ENCODE results near the gene NUAK2. TPM values are rescaled to one million over a fixed set of nuclear protein-coding genes. Genes with fewer than 3 reads are reported as not detected.
A peak's percentile ranks its signal among the peaks of the same experiment; 100 is the strongest.

The NUAK2 gene
- total RNA-seq, 1 donor from 2014 or later: 1.2 TPM

GRCh38 chr1:205326812-205327466 is 5.4 kb upstream of the NUAK2 start:
- intact Hi-C loops (cut with DNase I): no loop called here
- ATAC-seq (ENCODE audit: poor library complexity) (no peak), DNase-seq (no peak)

DNA sequence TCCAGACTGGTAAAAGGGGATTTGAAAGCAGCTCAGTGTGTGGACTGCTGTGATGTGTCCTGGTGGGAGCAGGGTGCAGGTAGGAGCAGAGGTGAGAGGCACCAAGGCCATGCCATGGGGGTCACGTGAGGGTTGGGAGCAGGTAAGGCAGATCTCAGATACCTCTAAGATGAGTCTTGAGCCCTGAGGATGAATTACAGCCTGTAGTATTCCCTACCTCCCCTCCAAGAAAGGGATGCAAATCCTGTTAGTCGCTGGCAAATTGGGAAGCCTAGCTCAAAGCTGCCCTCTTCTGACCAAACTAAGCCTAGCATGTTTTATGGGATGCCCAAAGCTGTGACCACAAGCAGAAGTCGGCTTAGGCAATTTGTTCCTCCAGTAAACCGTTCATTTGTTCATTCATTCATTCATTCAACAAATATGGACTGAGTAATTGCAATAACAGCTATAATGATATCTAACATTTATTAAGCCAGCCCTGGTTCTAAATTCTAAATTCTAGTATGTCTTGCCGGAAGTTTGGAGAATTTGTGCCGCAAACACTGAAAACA is 3.9 kb upstream of the NUAK2 start:
- intact Hi-C loops (cut with DNase I): loop anchor here (1.0 kb wide), 1 partner anchor 52 kb away; no protein-coding TSS in a partner anchor
- DNase-seq (no peak), ATAC-seq (ENCODE audit: poor library complexity) (peak; percentile 33)

GRCh38 chr1:205324781-205325180 is 3.2 kb upstream of the NUAK2 start:
- intact Hi-C loops (cut with DNase I): loop anchor here (1.0 kb wide), 1 partner anchor 51 kb away; no protein-coding TSS in a partner anchor
- ATAC-seq (ENCODE audit: poor library complexity): no peak
- DNase-seq: no peak

GRCh38 chr1:205323794-205324193 is 2.2 kb upstream of the NUAK2 start:
- DNase-seq: no peak
- intact Hi-C loops (cut with DNase I): no loop called here

GRCh38 chr1:205321959-205322283 is 376 bp upstream of the NUAK2 start:
- intact Hi-C loops (cut with DNase I): no loop called here
- DNase-seq (no peak), ATAC-seq (ENCODE audit: poor library complexity) (no peak)

More at GRCh38 chr1:205323794-205324193, 2.2 kb upstream of the NUAK2 start:
- no peak for ATAC-seq (ENCODE audit: poor library complexity)

- intact Hi-C loops (cut with DNase I): no loop called here
- DNase-seq: peak; percentile 79
- peak; percentile 44 for ATAC-seq (ENCODE audit: poor library complexity)
Observed at GRCh38 chr1:205319081-205320018, 2.2 kb downstream of the NUAK2 start.

- ATAC-seq (ENCODE audit: poor library complexity): no peak
- intact Hi-C loops (cut with DNase I): no loop called here
- no peak for DNase-seq
Observed at GRCh38 chr1:205318231-205318991, 3.1 kb downstream of the NUAK2 start.

- ATAC-seq (ENCODE audit: poor library complexity) (peak; percentile 62), DNase-seq (peak; percentile 87)
- intact Hi-C loops (cut with DNase I): no loop called here
Observed at GRCh38 chr1:205317311-205317917, 4.1 kb downstream of the NUAK2 start.

- DNase-seq: no peak
- peak; percentile 32 for ATAC-seq (ENCODE audit: poor library complexity)
- intact Hi-C loops (cut with DNase I): no loop called here
Observed at GRCh38 chr1:205316161-205316566, 5.4 kb downstream of the NUAK2 start.

DNA sequence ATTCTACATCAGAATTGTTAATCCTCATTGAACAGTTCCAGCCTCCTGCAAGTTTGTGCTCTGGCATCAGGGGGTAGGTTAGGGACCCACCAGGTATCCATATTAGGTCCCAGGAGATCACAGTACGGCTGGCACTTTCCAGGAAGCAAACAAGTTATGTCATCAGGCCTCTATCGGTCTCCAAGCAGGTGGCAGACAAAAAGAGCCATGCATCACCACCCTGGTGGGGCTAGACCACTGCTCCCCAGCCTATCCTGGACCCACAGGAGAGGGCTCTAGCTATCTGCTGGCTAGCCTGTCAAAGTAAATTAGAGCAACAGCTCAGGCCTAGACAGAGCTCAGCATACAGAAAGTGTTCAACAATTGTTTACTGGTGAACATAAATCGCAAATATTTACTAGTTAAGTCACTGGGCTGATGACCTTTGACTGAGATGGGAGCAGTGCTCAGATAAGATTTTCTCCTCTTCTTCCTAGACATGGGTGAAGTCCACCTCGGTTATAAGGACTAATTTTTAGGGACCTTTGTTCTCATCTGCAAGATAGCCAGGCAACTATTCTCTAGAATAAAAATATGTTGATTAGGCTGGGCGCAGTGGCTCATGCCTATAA is 6.4 kb downstream of the NUAK2 start:
- no peak for ATAC-seq (ENCODE audit: poor library complexity)
- no peak for DNase-seq
- intact Hi-C loops (cut with DNase I): no loop called here

DNA sequence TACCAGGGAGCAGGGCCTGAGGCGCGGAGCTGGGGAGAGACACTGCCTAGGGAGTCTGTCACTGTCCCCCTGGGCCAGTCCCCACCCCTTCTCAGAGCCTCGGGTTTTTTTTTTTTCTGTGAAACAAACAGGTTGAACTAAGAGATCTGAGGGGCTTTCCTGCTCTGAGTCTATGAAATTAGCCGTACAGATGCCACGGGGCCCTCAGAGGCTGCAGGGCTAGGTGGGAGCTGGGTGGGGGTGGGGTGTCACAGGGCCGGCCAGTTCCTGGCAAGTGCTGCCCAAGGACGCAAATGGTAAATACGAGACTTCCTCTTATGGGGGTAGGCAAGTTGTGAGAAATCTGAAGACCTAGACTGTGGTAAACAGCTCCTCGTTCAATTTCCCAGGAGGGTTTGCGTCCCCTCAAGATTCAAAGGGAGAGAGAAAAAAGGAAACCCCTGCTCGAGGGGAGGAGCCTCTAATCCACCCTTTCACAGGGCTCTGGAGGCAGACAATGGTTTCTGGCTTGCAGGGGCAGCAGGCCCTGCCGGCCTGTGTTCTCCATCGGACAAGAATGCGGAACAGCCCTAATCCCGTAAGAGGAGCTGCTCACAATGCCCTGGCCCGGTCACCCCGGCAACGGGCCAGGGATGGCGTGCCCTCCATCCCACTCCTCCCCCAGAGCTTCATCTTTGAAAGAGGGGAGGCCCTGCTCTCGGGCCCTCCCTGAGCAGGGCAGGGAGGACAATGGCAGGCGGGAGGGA is 7.8 kb downstream of the NUAK2 start:
- intact Hi-C loops (cut with DNase I): no loop called here
- ATAC-seq (ENCODE audit: poor library complexity) (peak; percentile 53), DNase-seq (peak; percentile 73)

- ATAC-seq (ENCODE audit: poor library complexity) (no peak), DNase-seq (no peak)
- intact Hi-C loops (cut with DNase I): no loop called here
Observed at GRCh38 chr1:205312866-205313562, 8.5 kb downstream of the NUAK2 start.

GRCh38 chr1:205310976-205311704 is 10.4 kb downstream of the NUAK2 start:
- ATAC-seq (ENCODE audit: poor library complexity) (no peak), DNase-seq (no peak)
- intact Hi-C loops (cut with DNase I): no loop called here

- ATAC-seq (ENCODE audit: poor library complexity) (no peak), DNase-seq (no peak)
- intact Hi-C loops (cut with DNase I): no loop called here
Observed at GRCh38 chr1:205309741-205310140, 11.8 kb downstream of the NUAK2 start.

DNA sequence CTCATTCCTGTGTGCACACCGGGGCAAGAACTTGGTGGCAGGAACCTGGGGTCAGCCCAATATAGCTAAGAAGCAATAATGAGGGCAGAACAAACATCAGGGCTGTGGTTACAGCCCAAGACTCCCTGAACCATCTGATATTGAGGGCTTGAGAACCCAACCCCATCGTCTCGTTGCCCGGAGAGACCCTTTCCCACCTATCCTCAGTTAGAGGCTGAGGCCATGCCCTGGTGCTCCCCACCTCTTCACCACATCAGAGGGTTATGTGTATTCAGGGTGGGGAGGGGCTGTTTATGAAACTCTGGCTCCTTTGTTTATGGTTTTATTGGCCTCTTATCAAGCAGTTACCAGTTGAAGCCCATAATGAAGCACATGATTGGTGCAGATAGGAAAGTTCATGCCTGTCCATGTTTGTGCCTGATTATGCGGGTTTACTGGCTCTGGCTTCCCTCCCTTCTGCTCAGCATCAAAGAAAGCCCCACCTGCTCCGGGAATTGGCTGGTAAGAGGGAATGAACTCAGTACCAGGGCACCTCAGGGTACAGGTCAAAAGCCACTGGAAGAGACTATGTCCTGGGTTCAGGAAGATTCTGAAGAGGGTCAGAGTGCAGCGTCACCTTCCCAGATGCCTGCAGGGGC is 14.5 kb downstream of the NUAK2 start:
- DNase-seq (no peak), ATAC-seq (ENCODE audit: poor library complexity) (peak; percentile 40)
- intact Hi-C loops (cut with DNase I): no loop called here

DNA sequence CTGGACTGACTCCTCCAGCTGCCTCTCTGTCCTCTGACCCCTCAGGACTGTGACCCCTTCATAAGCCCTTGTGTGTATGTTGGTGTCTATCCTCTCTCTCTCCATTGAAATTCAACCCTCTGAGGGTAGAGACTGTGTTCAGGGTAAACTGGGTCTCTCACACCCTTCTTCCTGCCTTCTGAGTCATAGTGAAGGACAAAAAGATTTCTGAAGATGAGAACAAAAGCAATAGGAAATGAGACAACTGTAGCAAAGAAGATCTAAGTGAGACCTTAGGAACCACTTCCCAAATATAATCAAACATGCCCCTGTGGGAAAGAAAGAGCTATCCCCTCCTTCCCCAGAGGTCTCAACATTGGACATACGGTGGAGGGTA is 16.9 kb downstream of the NUAK2 start:
- intact Hi-C loops (cut with DNase I): no loop called here
- DNase-seq: no peak
- ATAC-seq (ENCODE audit: poor library complexity): no peak
